SK-N-SH (cell line): ENCODE measurements around the gene ZNF580. TPM values are rescaled to one million over a fixed set of nuclear protein-coding genes. Genes with fewer than 3 reads are reported as not detected.

Experiments
- CTCF ChIA-PET: fragments of 300-600, 350-600 bp; formaldehyde crosslinking; extraction: SDS; loops from one replicate; lab custom pipeline; 2021; lab: Yijun Ruan, JAX
- POLR2A ChIA-PET: fragments of 350-600 bp; sonication (Branson Sonifier 250); formaldehyde crosslinking; extraction: SDS; loops from one replicate; lab custom pipeline; 2020; ENCODE audit warnings: antibody characterized with exemption, inconsistent platforms; lab: Yijun Ruan, JAX
- DNase-seq: peaks from one replicate; pipeline ENCODE4 v3.0.0; 2012
- H2AFZ ChIP-seq: fragments of 200-600 bp; sonication (generic); 2 replicates; pipeline ENCODE4 v1.8.1; 2016; ENCODE audit warnings: antibody characterized with exemption, mild to moderate bottlenecking, low read depth
- H3F3A ChIP-seq: fragments of 200-600 bp; sonication (generic); replicated peaks from 2 replicates; pipeline ENCODE3; 2016; ENCODE audit warnings: antibody characterized with exemption, mild to moderate bottlenecking; ENCODE audit not compliant: insufficient read depth
- H3K27ac ChIP-seq, 2 experiments: fragments of 200-500 bp in 1 of 2; fragments of 200-600 bp in 1 of 2; sonication (Bioruptor generic) in 1 of 2; sonication (generic), shearing (Covaris generic) in 1 of 2; 2 replicates each; pipeline versions ENCODE4 v1.5.1 to v1.6.1; 2014 to 2016; ENCODE audit warnings: low read depth in 2 of 2, inconsistent platforms in 1 of 2, low read length in 1 of 2, mild to moderate bottlenecking in 1 of 2, mixed read lengths in 1 of 2
- H3K27me3 ChIP-seq: fragments of 200-600 bp; sonication (generic), shearing (Covaris generic); 2 replicates; pipeline ENCODE4 v1.6.1; 2016; ENCODE audit warnings: mixed run types; ENCODE audit not compliant: insufficient read depth
- H3K36me3 ChIP-seq, 2 experiments: fragments of 200-500 bp in 1 of 2; fragments of 200-600 bp in 1 of 2; sonication (Bioruptor generic) in 1 of 2; sonication (generic) in 1 of 2; replicated peaks in 1 of 2; 2 replicates each; pipeline versions ENCODE3 to v1.5.1; 2014 to 2016; ENCODE audit warnings: low read length in 1 of 2, mild to moderate bottlenecking in 1 of 2; ENCODE audit not compliant: insufficient read depth in 2 of 2, control insufficient read depth in 1 of 2
- H3K4me1 ChIP-seq, 2 experiments: fragments of 200-500 bp in 1 of 2; fragments of 200-600 bp in 1 of 2; sonication (Bioruptor generic) in 1 of 2; sonication (generic), shearing (Covaris generic) in 1 of 2; 2 replicates each; pipeline versions ENCODE4 v1.5.1 to v1.6.1; 2014 to 2016; ENCODE audit warnings: low read depth in 1 of 2, low read length in 1 of 2, mixed run types in 1 of 2; ENCODE audit not compliant: insufficient read depth in 2 of 2, control insufficient read depth in 1 of 2
- H3K4me2 ChIP-seq: fragments of 200-600 bp; sonication (generic), shearing (Covaris generic); 2 replicates; pipeline ENCODE4 v1.6.1; 2017; ENCODE audit warnings: mixed run types
- H3K4me3 ChIP-seq, 2 experiments: fragments of 200-500 bp in 1 of 2; fragments of 200-600 bp in 1 of 2; sonication (Bioruptor generic) in 1 of 2; sonication (generic), shearing (Covaris generic) in 1 of 2; 2 replicates each; pipeline versions ENCODE4 v1.5.1 to v1.8.1; 2014 to 2016; ENCODE audit warnings: low read depth in 2 of 2, inconsistent platforms in 1 of 2, low read length in 1 of 2, mild to moderate bottlenecking in 1 of 2, mixed read lengths in 1 of 2, moderate library complexity in 1 of 2
- H3K79me2 ChIP-seq: fragments of 200-600 bp; sonication (generic); 2 replicates; pipeline ENCODE4 v1.8.1; 2017; ENCODE audit warnings: mild to moderate bottlenecking; ENCODE audit not compliant: insufficient read depth
- H3K9ac ChIP-seq: fragments of 200-600 bp; sonication (generic); 2 replicates; pipeline ENCODE4 v1.6.1; 2017; ENCODE audit warnings: mixed run types
- H3K9me2 ChIP-seq: fragments of 200-600 bp; sonication (generic); 2 replicates; pipeline ENCODE4 v1.6.1; 2017; ENCODE audit warnings: mixed run types
- H3K9me3 ChIP-seq: fragments of 200-600 bp; sonication (generic); 2 replicates; pipeline ENCODE4 v1.6.1; 2017; ENCODE audit warnings: mixed run types, mild to moderate bottlenecking, moderate library complexity
- H4K20me1 ChIP-seq: fragments of 200-600 bp; sonication (generic); 2 replicates; pipeline ENCODE4 v1.6.1; 2017; ENCODE audit warnings: mild to moderate bottlenecking, mixed run types; ENCODE audit not compliant: insufficient read depth
- CHD2 ChIP-seq: fragments of 150-350 bp; IDR thresholded peaks from 2 replicates; pipeline ENCODE4 v1.6.1; 2018; ENCODE audit warnings: low read length; ENCODE audit not compliant: partially characterized antibody
- ELF1 ChIP-seq: IDR thresholded peaks from 2 replicates; pipeline ENCODE4 v1.4.0; 2012
- FOSL2 ChIP-seq: IDR thresholded peaks from 2 replicates; pipeline ENCODE4 v1.4.0; 2012; ENCODE audit warnings: low read depth, mild to moderate bottlenecking, moderate library complexity, borderline replicate concordance
- FOXM1 ChIP-seq: IDR thresholded peaks from 2 replicates; pipeline ENCODE4 v1.4.0; 2012; ENCODE audit warnings: low read depth, mild to moderate bottlenecking
- GABPA ChIP-seq: IDR thresholded peaks from 2 replicates; pipeline ENCODE4 v1.4.0; 2012; ENCODE audit warnings: low read depth, mild to moderate bottlenecking
- GATA2 ChIP-seq: sonication (generic); formaldehyde crosslinking; IDR thresholded peaks from 2 replicates; pipeline ENCODE4 v1.5.0; 2020; ENCODE audit warnings: mild to moderate bottlenecking, missing genetic modification reagents
- IRF3 ChIP-seq: fragments of 150-350 bp; IDR thresholded peaks from 2 replicates; pipeline ENCODE4 v1.6.1; 2016; ENCODE audit warnings: mild to moderate bottlenecking, low read depth, low read length
- JUND ChIP-seq: IDR thresholded peaks from 2 replicates; pipeline ENCODE4 v1.4.0; 2012
- MAX ChIP-seq: IDR thresholded peaks from 2 replicates; pipeline ENCODE4 v1.4.0; 2012; ENCODE audit warnings: low read depth
- MXI1 ChIP-seq: IDR thresholded peaks from 2 replicates; pipeline ENCODE4 v1.6.1; 2012; ENCODE audit warnings: mild to moderate bottlenecking, low read depth, low read length, improper control_type of control experiment
- NRF1 ChIP-seq: IDR thresholded peaks from 2 replicates; pipeline ENCODE4 v1.6.1; 2012; ENCODE audit warnings: low read depth, mild to moderate bottlenecking, low read length
- POLR2AphosphoS5 ChIP-seq: IDR thresholded peaks from 2 replicates; pipeline ENCODE4 v1.6.1; 2012; ENCODE audit warnings: low read depth, low read length
- RAD21 ChIP-seq: IDR thresholded peaks from 2 replicates; pipeline ENCODE4 v1.6.1; 2012; ENCODE audit warnings: mild to moderate bottlenecking, low read length
- RCOR1 ChIP-seq: fragments of 150-350 bp; IDR thresholded peaks from 2 replicates; pipeline ENCODE4 v1.6.1; 2017; ENCODE audit warnings: antibody characterized with exemption, low read length
- RFX5 ChIP-seq: IDR thresholded peaks from 2 replicates; pipeline ENCODE4 v1.6.1; 2012; ENCODE audit warnings: mild to moderate bottlenecking, improper control_type of control experiment, low read length
- RXRA ChIP-seq: IDR thresholded peaks from 2 replicates; pipeline ENCODE4 v1.4.0; 2012; ENCODE audit warnings: low read depth, mild to moderate bottlenecking, borderline replicate concordance
- SIN3A ChIP-seq: IDR thresholded peaks from 2 replicates; pipeline ENCODE4 v1.6.1; 2012; ENCODE audit warnings: low read depth, mild to moderate bottlenecking, low read length, moderate library complexity, borderline replicate concordance
- SMC3 ChIP-seq: IDR thresholded peaks from 2 replicates; pipeline ENCODE4 v1.6.1; 2012; ENCODE audit warnings: low read depth, low read length, improper control_type of control experiment
- USF1 ChIP-seq: IDR thresholded peaks from 2 replicates; pipeline ENCODE4 v1.4.0; 2012; ENCODE audit warnings: low read depth, borderline replicate concordance
- YY1 ChIP-seq: IDR thresholded peaks from 2 replicates; pipeline ENCODE4 v1.4.0; 2012; ENCODE audit warnings: low read depth, mild to moderate bottlenecking
- ZBTB33 ChIP-seq: IDR thresholded peaks from 2 replicates; pipeline ENCODE4 v1.4.0; 2012; ENCODE audit warnings: low read depth, borderline replicate concordance
- WGBS: methylation state at CpG from one replicate; pipeline ENCODE4 v1.1.6; 2017; ENCODE audit warnings: low lambda C conversion rate; 5-methylcytosine and 5-hydroxymethylcytosine counted together
- polyA plus RNA-seq, 3 experiments: library from polyadenylated mRNA; depleted of rRNA; stranded (reverse); fragments of >200 nt; gene quantifications; 2 replicates each; pipeline ENCODE4 v1.2.3, GENCODE V29; 2012
- TF ChIP-seq, protein P1 (sequence below): fragments of 200-600 bp; sonication (generic); IDR thresholded peaks from 2 replicates; pipeline ENCODE4 v1.6.1; 2017; ENCODE audit warnings: antibody characterized with exemption, mild to moderate bottlenecking, moderate library complexity
- TF ChIP-seq, protein P2 (sequence below): fragments of 150-350 bp; IDR thresholded peaks from 2 replicates; pipeline ENCODE4 v1.6.1; 2017; ENCODE audit warnings: antibody characterized with exemption, low read length, low read depth, borderline replicate concordance

ZNF580 gene
- polyA plus RNA-seq, 1 of the 3 experiments (the other 2 are of a cell fraction): 21.9 TPM

DNA sequence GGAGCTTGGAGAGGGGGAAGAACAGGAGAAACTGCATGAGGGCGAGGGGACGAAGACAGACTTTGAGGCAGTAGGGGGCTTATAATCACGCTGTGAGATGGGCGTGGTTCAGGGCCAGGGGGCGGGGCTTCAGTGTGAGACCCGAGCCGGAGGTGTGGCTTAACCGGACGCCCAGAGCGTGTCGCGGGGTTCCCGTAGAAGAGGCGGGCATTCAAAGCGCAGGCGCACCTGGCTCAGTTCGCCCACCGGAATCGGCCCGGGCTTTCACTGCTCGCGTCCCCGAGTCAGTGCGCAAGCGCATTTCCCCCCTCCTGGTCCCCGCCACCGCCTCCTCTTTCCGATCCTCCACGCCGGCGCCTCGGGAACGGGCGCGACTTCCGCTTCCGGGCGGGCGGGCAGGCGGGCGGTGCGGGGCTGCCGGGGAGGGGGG, 35.6 kb upstream of the ZNF580 start:
- H2AFZ ChIP-seq: no peak overlapping the region
- H3K79me2 ChIP-seq: peaks cover 57% of the 10 kb centered on the region
- H3K9me2 ChIP-seq: no peaks in the 10 kb centered on the region

More for the DNA sequence above, 35.6 kb upstream of the ZNF580 start:
- Histone ChIP-seq H3K4me1 (peaks cover 3 to 21% of the 10 kb centered on the region in 2 experiments; a peak in 3 of 4 replicates), H3F3A (peaks cover 24% of the 10 kb centered on the region), H3K4me3 (peak overlapping the region; percentile 88 to 93; a peak in 3 of 4 replicates), H3K27me3 (no peaks in the 10 kb centered on the region), H3K36me3 (peaks cover 9 to 23% of the 10 kb centered on the region in 2 experiments), H3K27ac (peak overlapping the region; percentile 95 to 97), H3K9me3 (no peaks in the 10 kb centered on the region), H4K20me1 (peaks cover 28% of the 10 kb centered on the region; the same call in 1 of the 2 replicates), H3K9ac (peak overlapping the region; percentile 93; the same call in 1 of the 2 replicates), H3K4me2 (peak overlapping the region; percentile 96; the same call in 1 of the 2 replicates)
- CTCF ChIA-PET: interaction anchor here (0.6 to 3.5 kb wide), 19 partner anchors 20 to 749 kb away, joined by 3 to 31 read pairs (median 4); partner anchors contain the start of genes ZNF579 and ZNF784
- peak; percentile 97 for DNase-seq
- whole genome bisulfite sequencing: 2% methylated on average over 16 of the region's 43 CpGs
- no peak for TF ChIP-seq RCOR1
- TF ChIP-seq JUND: no peak
- no peak for TF ChIP-seq FOXM1
- no peak for TF ChIP-seq YY1
- peak; percentile 85 for TF ChIP-seq GABPA
- TF ChIP-seq FOSL2: no peak
- TF ChIP-seq USF1: no peak
- TF ChIP-seq ELF1: peak; percentile 68; the same call in 1 of the 2 replicates
- no peak; the same call in 1 of the 2 replicates for TF ChIP-seq POLR2AphosphoS5
- TF ChIP-seq, protein P1, sequence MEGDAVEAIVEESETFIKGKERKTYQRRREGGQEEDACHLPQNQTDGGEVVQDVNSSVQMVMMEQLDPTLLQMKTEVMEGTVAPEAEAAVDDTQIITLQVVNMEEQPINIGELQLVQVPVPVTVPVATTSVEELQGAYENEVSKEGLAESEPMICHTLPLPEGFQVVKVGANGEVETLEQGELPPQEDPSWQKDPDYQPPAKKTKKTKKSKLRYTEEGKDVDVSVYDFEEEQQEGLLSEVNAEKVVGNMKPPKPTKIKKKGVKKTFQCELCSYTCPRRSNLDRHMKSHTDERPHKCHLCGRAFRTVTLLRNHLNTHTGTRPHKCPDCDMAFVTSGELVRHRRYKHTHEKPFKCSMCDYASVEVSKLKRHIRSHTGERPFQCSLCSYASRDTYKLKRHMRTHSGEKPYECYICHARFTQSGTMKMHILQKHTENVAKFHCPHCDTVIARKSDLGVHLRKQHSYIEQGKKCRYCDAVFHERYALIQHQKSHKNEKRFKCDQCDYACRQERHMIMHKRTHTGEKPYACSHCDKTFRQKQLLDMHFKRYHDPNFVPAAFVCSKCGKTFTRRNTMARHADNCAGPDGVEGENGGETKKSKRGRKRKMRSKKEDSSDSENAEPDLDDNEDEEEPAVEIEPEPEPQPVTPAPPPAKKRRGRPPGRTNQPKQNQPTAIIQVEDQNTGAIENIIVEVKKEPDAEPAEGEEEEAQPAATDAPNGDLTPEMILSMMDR: no peak
- TF ChIP-seq SMC3: no peak
- no peak for TF ChIP-seq IRF3
- TF ChIP-seq RXRA: no peak
- no peak for TF ChIP-seq CHD2
- TF ChIP-seq MXI1: peak; percentile 76
- peak; percentile 95 for TF ChIP-seq NRF1
- 0 out of 2 replicates have a peak, but pooled peaks have one; percentile 23 for TF ChIP-seq ZBTB33
- TF ChIP-seq, protein P2, sequence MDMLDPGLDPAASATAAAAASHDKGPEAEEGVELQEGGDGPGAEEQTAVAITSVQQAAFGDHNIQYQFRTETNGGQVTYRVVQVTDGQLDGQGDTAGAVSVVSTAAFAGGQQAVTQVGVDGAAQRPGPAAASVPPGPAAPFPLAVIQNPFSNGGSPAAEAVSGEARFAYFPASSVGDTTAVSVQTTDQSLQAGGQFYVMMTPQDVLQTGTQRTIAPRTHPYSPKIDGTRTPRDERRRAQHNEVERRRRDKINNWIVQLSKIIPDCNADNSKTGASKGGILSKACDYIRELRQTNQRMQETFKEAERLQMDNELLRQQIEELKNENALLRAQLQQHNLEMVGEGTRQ: no peak
- no peak for TF ChIP-seq RFX5
- no peak for TF ChIP-seq GATA2 (CRISPR knock-in tag)
- TF ChIP-seq MAX: peak; percentile 89
- no peak for TF ChIP-seq SIN3A
- no peak for TF ChIP-seq RAD21
- POLR2A ChIA-PET: interaction anchor here (0.5 to 2.0 kb wide), 4 partner anchors 14 to 30 kb away, joined by 3 to 10 read pairs (median 3); no protein-coding TSS in a partner anchor
